Ishikawa (cell line): ENCODE results near the gene AVEN.

ENCODE experiments used
- CEBPB ChIP-seq: IDR thresholded peaks from 2 replicates; pipeline ENCODE4 v1.6.1; 2012
- CREB1 ChIP-seq: IDR thresholded peaks from 2 replicates; pipeline ENCODE4 v1.6.1; 2012; ENCODE audit warnings: low read depth
- EGR1 ChIP-seq: IDR thresholded peaks from 2 replicates; pipeline ENCODE4 v1.6.1; 2012
- EP300 ChIP-seq: IDR thresholded peaks from 2 replicates; pipeline ENCODE4 v1.6.1; 2012; ENCODE audit warnings: borderline replicate concordance
- FOXM1 ChIP-seq: IDR thresholded peaks from 2 replicates; pipeline ENCODE4 v1.6.1; 2012; ENCODE audit warnings: low read depth, borderline replicate concordance
- MAX ChIP-seq: IDR thresholded peaks from 2 replicates; pipeline ENCODE4 v1.6.1; 2012
- NFIC ChIP-seq: IDR thresholded peaks from 2 replicates; pipeline ENCODE4 v1.6.1; 2012
- RAD21 ChIP-seq: IDR thresholded peaks from 2 replicates; pipeline ENCODE4 v1.6.1; 2012; ENCODE audit warnings: low read depth
- REST ChIP-seq: IDR thresholded peaks from 2 replicates; pipeline ENCODE4 v1.6.1; 2012; ENCODE audit warnings: low read depth, mild to moderate bottlenecking
- TAF1 ChIP-seq: IDR thresholded peaks from 2 replicates; pipeline ENCODE4 v1.6.1; 2012; ENCODE audit warnings: low read depth, mild to moderate bottlenecking
- TCF12 ChIP-seq: IDR thresholded peaks from 2 replicates; pipeline ENCODE4 v1.6.1; 2012; ENCODE audit warnings: low read depth
- TEAD4 ChIP-seq: IDR thresholded peaks from 2 replicates; pipeline ENCODE4 v1.6.1; 2012
- USF1 ChIP-seq: IDR thresholded peaks from 2 replicates; pipeline ENCODE4 v1.6.1; 2012
- YY1 ChIP-seq: IDR thresholded peaks from 2 replicates; pipeline ENCODE4 v1.6.1; 2012; ENCODE audit warnings: low read depth
- ZBTB7A ChIP-seq: IDR thresholded peaks from 2 replicates; pipeline ENCODE4 v1.6.1; 2012; ENCODE audit warnings: low read depth

Gene AVEN

GRCh38 chr15:33912326-33912725 is 126.7 kb downstream of the AVEN start:
- TF ChIP-seq RAD21 (no peak), EGR1 (no peak), NFIC (no peak), FOXM1 (no peak), CREB1 (no peak), YY1 (no peak), USF1 (no peak), MAX (no peak), TCF12 (no peak), TEAD4 (no peak), CEBPB (no peak), ZBTB7A (no peak), TAF1 (no peak), EP300 (no peak), REST (no peak)

GRCh38 chr15:33910741-33911140 is 128.3 kb downstream of the AVEN start:
- TF ChIP-seq CREB1: no peak
- no peak for TF ChIP-seq USF1
- TF ChIP-seq NFIC: no peak
- TF ChIP-seq EGR1: no peak
- TF ChIP-seq TAF1: no peak
- no peak for TF ChIP-seq RAD21
- no peak for TF ChIP-seq CEBPB
- TF ChIP-seq EP300: no peak
- TF ChIP-seq REST: no peak
- no peak for TF ChIP-seq ZBTB7A
- no peak for TF ChIP-seq TEAD4
- no peak for TF ChIP-seq MAX
- TF ChIP-seq FOXM1: no peak
- no peak for TF ChIP-seq YY1
- no peak for TF ChIP-seq TCF12

GRCh38 chr15:33908406-33908805 is 130.6 kb downstream of the AVEN start:
- TF ChIP-seq EP300 (no peak), RAD21 (no peak), EGR1 (no peak), TAF1 (no peak), REST (no peak), CEBPB (no peak), TCF12 (no peak), USF1 (no peak), YY1 (no peak), FOXM1 (no peak), TEAD4 (no peak), MAX (no peak), CREB1 (no peak)

DNA sequence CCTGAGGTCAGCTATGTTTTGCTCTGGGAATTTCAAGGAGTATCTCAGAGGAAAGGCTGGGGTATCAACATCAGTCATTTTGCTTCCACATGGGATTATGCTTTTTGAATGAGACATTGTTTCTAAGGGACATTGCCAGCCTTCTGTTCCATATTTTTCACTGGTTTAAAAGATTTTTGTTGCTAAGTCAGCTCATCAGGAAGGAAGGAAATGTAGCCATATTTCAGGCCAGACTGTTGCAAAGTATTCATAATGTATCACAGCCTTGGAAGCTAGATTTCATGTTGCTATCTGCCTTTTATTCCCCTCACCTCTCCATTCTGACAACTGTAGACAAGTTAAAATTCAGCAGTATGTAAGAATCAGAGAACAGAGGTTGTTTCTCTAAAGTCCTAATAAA is 131.7 kb downstream of the AVEN start:
- no peak for TF ChIP-seq CREB1
